DMS153 treated with DMSO at 0.1 percent for 48 hours (cell line): ENCODE data around the gene ST6GALNAC3.
"Not testable (repeated sequence)": the region's sequence is repeated elsewhere in the genome, so short reads cannot be mapped to it uniquely, and the experiment has no call there.

ENCODE experiments used
- DNase-seq: peaks from one replicate; lab custom pipeline; 2025; ENCODE audit not compliant: unreplicated experiment; lab: John Stamatoyannopoulos, UW

ST6GALNAC3 gene

DNA sequence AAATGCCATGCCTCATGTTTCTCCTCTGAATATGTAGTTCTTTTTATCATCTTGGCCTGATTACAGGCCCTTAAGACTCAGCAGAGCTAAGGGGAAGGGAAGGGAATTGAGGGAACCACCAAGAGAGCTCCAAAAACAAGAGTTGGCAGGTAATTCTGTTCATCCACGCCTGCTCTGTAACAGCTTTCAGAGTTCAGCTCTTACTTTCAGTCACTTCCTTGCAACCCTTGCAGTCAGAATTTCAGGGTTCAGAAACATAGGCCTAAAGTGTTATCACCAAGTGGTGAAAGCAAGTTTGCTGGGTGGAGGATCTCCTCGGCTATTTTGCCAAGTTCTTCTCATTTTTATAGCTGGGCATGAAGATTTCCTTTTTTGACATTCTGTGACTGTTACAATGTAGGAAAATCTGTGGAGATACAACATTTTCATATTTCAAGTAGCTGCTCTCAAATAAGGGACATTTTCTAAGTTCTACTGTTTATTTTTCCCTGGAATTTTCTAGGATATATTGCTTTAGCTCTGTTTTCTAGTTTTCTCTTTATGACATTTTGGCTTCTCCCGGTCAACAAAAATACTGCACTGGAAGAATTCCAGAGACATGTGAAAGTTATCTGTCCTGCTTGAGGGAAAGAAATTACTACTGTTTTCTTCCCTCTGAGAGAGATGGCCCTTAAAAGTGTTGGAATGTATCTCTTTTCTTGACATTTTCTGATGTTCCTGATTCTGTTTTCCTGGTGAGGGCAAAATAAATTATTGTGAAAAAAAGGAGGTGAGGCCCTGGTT, 540.9 kb downstream of the ST6GALNAC3 start:
- no peak for DNase-seq

- no peak for DNase-seq
These were observed 545.8 kb downstream of the ST6GALNAC3 start for GRCh38 chr1:76620371-76620770.

DNA sequence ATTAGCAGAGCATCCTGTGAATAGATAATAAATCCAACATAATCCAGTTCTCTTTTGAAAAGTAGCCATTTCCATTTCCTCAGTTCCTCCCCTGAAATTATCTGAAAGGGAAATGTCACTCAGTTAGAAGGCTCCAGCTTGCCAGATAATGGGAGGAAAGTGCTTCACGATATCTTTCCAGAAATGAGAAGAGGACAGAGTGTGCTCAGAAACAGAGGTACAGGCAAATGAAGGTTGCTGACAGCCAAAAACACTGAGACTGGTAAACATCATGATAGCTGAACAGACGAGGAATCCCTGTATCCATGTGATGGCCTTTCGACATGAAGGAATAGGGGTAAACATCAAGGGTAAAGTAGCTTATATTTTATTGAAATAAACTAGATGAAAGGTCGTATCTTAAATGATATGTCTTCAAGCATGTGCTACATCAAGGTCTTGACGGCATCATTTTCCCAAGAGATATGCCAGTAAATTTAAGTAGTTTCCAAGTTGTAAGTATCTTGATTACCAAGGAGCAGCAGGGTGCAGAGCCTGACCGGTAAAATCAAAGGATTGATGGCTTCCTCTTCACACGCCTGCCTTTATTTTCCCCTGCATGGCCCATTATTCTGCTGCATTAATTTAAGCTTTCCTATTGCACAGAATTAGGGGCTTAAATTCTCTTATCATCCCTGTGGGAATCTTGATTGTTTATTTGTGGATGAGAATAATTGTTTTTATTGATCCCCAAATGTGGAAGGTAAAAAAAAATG, 548.4 kb downstream of the ST6GALNAC3 start:
- DNase-seq, result no peak

- no peak for DNase-seq
These were observed 551.5 kb downstream of the ST6GALNAC3 start for GRCh38 chr1:76625886-76626678.

GRCh38 chr1:76627498-76627897, 553.0 kb downstream of the ST6GALNAC3 start:
- DNase-seq, result no peak

DNA sequence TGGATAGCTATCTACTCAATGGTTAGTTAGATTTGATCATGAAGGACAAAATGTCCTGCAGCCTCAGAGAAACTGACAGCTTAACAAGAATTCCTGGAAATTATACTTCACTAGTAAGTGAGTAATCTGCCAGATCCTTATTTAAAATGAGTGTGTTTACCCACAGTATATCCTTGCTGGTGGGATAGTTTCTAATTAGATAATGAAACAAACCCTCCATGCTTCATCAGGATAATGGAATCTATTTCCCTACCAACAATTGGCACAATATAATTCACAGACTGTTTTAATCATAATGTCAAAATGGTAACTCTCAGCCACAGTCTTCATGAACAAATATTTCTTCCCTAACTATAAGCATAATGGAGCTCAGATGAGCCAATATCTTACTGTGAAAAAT, 553.4 kb downstream of the ST6GALNAC3 start:
- no peak for DNase-seq

- DNase-seq, result no peak
These were observed 557.6 kb downstream of the ST6GALNAC3 start for GRCh38 chr1:76632136-76632535.

GRCh38 chr1:76635784-76636183, 561.2 kb downstream of the ST6GALNAC3 start:
- no peak for DNase-seq

- no peak for DNase-seq
These were observed 564.6 kb downstream of the ST6GALNAC3 start for GRCh38 chr1:76639181-76639580.

GRCh38 chr1:76640092-76640491, 565.5 kb downstream of the ST6GALNAC3 start:
- no peak for DNase-seq

GRCh38 chr1:76640723-76641122, 566.2 kb downstream of the ST6GALNAC3 start:
- no peak for DNase-seq

DNA sequence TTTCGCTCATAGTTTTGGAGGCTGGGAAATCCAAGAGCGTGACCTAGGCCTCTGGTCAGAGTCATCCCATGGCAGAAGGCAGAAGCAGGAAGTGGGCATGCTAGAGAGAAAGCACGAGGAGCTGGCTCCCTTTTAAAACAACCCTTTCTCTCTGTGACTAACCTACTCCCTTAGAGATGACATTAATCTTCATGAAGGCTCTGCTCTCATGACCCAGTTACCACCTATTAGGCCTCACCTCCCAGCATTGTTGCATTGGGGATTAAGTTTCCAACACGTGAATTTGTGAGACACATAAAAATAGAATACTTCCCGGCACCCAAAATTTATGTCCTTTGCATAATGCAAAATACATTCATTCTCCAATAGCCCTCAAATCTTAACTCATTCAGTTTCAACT, 569.6 kb downstream of the ST6GALNAC3 start:
- DNase-seq, result no peak

- not testable (repeated sequence) for DNase-seq
These were observed 578.3 kb downstream of the ST6GALNAC3 start for GRCh38 chr1:76652860-76653259.

GRCh38 chr1:76657623-76658022, 583.1 kb downstream of the ST6GALNAC3 start:
- DNase-seq, result no peak

- DNase-seq, result no peak
These were observed 584.8 kb downstream of the ST6GALNAC3 start for GRCh38 chr1:76659171-76659940.

GRCh38 chr1:76661531-76661930, 587.0 kb downstream of the ST6GALNAC3 start:
- no peak for DNase-seq

DNA sequence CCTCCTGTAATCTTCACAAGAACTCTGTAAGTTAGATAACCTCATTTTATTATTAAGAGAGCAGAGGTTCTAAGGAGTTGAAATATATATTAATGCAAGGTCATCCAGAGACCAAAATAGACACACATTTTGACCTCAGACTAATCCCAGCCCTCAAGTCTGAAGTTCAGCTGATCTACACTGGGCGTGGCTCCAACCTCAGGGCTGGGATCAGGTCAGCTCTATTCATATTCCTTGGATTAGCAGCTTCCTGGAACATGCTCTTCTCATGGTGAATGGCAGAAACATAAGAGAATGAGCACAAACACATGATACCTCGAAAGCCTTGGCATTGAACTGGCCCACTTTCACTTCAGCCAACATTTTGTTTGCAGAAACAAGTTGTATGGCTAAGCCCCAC, 592.0 kb downstream of the ST6GALNAC3 start:
- DNase-seq, result no peak

DNA sequence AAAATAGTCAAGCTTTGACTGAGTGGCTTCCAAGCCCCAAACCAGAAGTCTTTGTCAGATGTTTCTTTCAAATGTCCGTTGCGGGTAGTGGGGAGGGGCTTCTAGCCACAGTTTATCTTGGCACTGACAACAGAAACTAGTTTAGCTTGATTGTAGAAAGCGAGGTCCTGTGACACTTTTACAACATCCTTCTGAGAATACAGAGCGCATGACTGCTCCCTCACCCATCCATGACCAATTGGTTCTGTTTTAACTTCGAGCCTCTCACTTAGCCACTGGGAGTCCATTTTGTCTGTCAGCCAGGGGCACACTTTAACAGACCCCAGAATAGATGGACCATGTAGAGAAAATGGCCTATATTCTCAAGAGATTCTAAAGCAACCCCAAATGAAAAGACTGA, 593.5 kb downstream of the ST6GALNAC3 start:
- DNase-seq, result no peak

DNA sequence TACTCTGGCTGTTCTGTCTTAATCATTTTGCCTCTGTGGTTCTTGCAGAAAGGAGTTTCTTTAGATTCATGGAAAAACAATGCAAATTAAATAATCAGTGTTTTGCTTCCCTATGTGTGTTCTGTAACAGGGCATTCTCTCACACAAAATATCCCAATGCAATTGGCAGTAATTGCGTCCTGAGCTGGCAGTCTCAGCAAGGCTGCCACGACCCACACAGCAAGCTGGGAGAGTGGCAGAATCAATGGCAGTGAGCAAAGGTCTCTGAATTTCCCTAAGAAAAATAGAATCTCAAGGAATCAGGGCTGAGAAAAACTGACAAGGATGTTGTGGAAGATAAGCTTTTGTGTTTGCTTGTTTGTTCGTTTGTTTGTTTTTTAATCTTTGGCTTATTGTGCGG, 594.6 kb downstream of the ST6GALNAC3 start:
- no peak for DNase-seq

GRCh38 chr1:76669624-76670315, 595.2 kb downstream of the ST6GALNAC3 start:
- DNase-seq, result no peak
